Gastrocnemius medialis (tissue), 4 donors: ENCODE data around the gene OR10P1. TPM values are rescaled to one million over a fixed set of nuclear protein-coding genes. Genes with fewer than 3 reads are reported as not detected.

Experiments
- ATAC-seq, 2 donors: fragments of 150-250 bp; one replicate each; pipeline ENCODE4 v1.9.1; 2016
- DNase-seq, 2 donors: peaks; one replicate each; pipeline ENCODE4 v3.0.0-alpha.2; 2019
- H3K27ac ChIP-seq, 4 donors: fragments of 200-600 bp; sonication (generic); 1 replicate in 1 of 4; 2 replicates in 3 of 4; pipeline ENCODE4 v1.5.1; 2016 to 2018; ENCODE audit warnings: mild to moderate bottlenecking in 2 of 4, moderate library complexity in 1 of 4
- H3K27me3 ChIP-seq, 3 donors: fragments of 200-600 bp; sonication (generic) in 2 of 3; 1 replicate in 1 of 3; 2 replicates in 2 of 3; pipeline versions ENCODE4 v1.5.1 to v1.6.0; 2016 to 2019; ENCODE audit warnings: mild to moderate bottlenecking in 1 of 3, moderate library complexity in 1 of 3
- H3K36me3 ChIP-seq, 2 donors: fragments of 200-600 bp; sonication (generic) in 1 of 2; one replicate each; pipeline ENCODE4 v1.5.1; 2017 to 2018
- H3K4me1 ChIP-seq, 2 donors: fragments of 200-600 bp; sonication (generic) in 1 of 2; one replicate each; pipeline ENCODE4 v1.5.1; 2016 to 2017; ENCODE audit warnings: mild to moderate bottlenecking in 2 of 2
- H3K4me3 ChIP-seq, 4 donors: fragments of 200-600 bp; sonication (generic) in 3 of 4; 1 replicate in 1 of 4; 2 replicates in 3 of 4; pipeline ENCODE4 v1.5.1; 2016 to 2019; ENCODE audit warnings: mild to moderate bottlenecking in 2 of 4
- H3K9me3 ChIP-seq, 3 donors: fragments of 200-600 bp; sonication (generic) in 2 of 3; 1 replicate in 1 of 3; 2 replicates in 2 of 3; pipeline ENCODE4 v1.5.1; 2016 to 2019
- POLR2A ChIP-seq, 2 donors: fragments of 450-650 bp; IDR thresholded peaks; one replicate each; pipeline ENCODE4 v1.6.1; 2017; ENCODE audit warnings: antibody characterized with exemption in 2 of 2, mild to moderate bottlenecking in 2 of 2, moderate library complexity in 2 of 2
- in situ Hi-C, 4 donors: fragments of 200-750 bp; cut with MboI; loops; one replicate each; pipeline versions ENCODE4 v1.15.0 to v1.8.0; 2017; ENCODE audit warnings: low sequenced_read_pairs in 4 of 4
- intact Hi-C: fragments of 100-400 bp; cut with DNase I; formaldehyde crosslinking; loops from one replicate; pipeline ENCODE4 v1.15.1; 2023; ENCODE audit warnings: low total_unique reads
- total RNA-seq, 4 donors: library from RNA; depleted of rRNA; stranded (reverse); fragments of >200 nt; gene quantifications; one replicate each; pipeline versions ENCODE4 v1.1.0 to v1.2.3, GENCODE V29; 2016
- TF ChIP-seq, protein P1 (sequence below), 5 experiments: fragments of 450-650 bp in 3 of 5; fragments of 200-600 bp in 2 of 5; sonication (generic) in 2 of 5; IDR thresholded peaks in 4 of 5; conservative IDR thresholded peaks in 1 of 5; 1 replicate in 4 of 5; 2 replicates in 1 of 5; pipeline ENCODE4 v1.5.1; 2016 to 2019; ENCODE audit warnings: antibody characterized with exemption in 5 of 5, mild to moderate bottlenecking in 3 of 5, moderate library complexity in 3 of 5

Gene OR10P1
- total RNA-seq, 4 donors from 2014 or later: not detected

DNA sequence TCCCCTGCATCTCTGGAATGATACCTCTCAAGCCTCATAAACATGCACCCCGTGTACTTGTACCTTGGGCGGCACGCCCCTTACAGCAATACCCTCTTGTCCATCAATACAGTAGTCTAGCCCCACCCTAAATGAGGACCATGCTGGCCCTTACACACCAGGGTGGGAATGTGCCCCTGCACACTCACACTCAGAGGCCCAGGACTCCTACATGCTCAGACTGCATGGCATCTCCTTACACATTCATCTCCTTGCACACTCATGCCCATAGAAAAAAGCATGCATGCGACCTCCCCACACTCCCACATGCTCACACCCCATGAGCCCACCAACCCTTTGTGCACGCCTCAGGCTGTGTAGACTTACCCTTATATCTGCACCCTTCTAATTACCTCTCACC is 49.0 kb downstream of the OR10P1 start:
- Histone ChIP-seq H3K36me3 (peaks cover 0 to 36% of the 10 kb centered on the region in 2 donors), H3K27me3 (no peaks in the 10 kb centered on the region), H3K4me3 (no peak overlapping the region), H3K4me1 (peaks cover 7 to 17% of the 10 kb centered on the region in 2 donors), H3K27ac (no peak overlapping the region), H3K9me3 (no peaks in the 10 kb centered on the region)
- ATAC-seq (no peak), DNase-seq (no peak)
- in situ Hi-C loops: no loop called here
- intact Hi-C loops: loop anchor here (1.0 kb wide), 1 partner anchor 12 kb away; no protein-coding TSS in a partner anchor
- TF ChIP-seq, protein P1, sequence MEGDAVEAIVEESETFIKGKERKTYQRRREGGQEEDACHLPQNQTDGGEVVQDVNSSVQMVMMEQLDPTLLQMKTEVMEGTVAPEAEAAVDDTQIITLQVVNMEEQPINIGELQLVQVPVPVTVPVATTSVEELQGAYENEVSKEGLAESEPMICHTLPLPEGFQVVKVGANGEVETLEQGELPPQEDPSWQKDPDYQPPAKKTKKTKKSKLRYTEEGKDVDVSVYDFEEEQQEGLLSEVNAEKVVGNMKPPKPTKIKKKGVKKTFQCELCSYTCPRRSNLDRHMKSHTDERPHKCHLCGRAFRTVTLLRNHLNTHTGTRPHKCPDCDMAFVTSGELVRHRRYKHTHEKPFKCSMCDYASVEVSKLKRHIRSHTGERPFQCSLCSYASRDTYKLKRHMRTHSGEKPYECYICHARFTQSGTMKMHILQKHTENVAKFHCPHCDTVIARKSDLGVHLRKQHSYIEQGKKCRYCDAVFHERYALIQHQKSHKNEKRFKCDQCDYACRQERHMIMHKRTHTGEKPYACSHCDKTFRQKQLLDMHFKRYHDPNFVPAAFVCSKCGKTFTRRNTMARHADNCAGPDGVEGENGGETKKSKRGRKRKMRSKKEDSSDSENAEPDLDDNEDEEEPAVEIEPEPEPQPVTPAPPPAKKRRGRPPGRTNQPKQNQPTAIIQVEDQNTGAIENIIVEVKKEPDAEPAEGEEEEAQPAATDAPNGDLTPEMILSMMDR (IDR thresholded peaks at IDR 0.05 in 4 of 5, conservative IDR thresholded peaks at IDR 0.05 in 1 of 5): no peak
- TF ChIP-seq POLR2A (IDR thresholded peaks at IDR 0.05): no peak

DNA sequence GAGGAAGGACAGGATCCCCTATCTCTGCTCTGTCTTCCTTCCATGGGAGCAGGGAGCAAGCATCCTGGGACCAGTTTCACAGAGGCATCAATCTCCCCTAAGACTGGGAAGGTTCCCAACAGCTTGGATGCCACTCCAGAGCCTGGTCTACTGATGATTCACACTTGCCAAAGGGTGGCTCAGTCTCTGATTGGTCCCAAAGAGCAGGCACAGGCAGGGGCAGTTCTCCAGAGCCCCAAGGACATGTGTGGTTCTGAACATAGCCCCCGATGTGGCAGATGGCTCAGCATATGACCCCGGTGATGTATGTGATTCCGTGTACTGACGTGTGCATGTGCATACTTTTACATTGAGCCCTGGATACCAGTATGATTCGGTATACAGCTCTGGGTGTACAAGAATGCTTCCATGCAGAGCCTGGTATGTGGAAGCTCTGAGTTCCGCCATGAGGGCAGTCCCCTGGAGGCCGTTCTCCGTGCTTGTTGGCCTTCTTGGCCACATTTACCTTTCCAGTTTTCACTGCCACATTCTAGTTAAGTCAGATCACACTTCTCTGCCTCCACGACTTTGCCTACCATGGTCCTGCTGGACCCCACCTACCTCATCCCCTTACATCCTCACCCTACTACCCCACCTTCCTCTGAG is 49.8 kb downstream of the OR10P1 start:
- H3K36me3 ChIP-seq: peaks cover 0 to 42% of the 10 kb centered on the region in 2 donors
- H3K27me3 ChIP-seq: no peaks in the 10 kb centered on the region
- DNase-seq (no peak), ATAC-seq (no peak)
- H3K9me3 ChIP-seq: no peaks in the 10 kb centered on the region
- intact Hi-C loops: loop anchor here (1.0 kb wide), 1 partner anchor 11 kb away; no protein-coding TSS in a partner anchor
- H3K4me3 ChIP-seq: no peak overlapping the region
- in situ Hi-C loops: no loop called here
- TF ChIP-seq, protein P1 (IDR thresholded peaks at IDR 0.05 in 4 of 5, conservative IDR thresholded peaks at IDR 0.05 in 1 of 5): no peak
- TF ChIP-seq POLR2A (IDR thresholded peaks at IDR 0.05): no peak
- peaks cover 4 to 10% of the 10 kb centered on the region in 2 donors for H3K4me1 ChIP-seq
- H3K27ac ChIP-seq: no peak overlapping the region

Other genes with a start within 250 kb of the OR10P1 start
- gene OR6C65, start 236.4 kb upstream of the OR10P1 start, total RNA-seq: not detected
- not detected for gene OR6C76, start 210.6 kb upstream of the OR10P1 start, total RNA-seq
- not detected for gene OR6C2, start 192.8 kb upstream of the OR10P1 start, total RNA-seq
- not detected for gene OR6C70, start 166.8 kb upstream of the OR10P1 start, total RNA-seq
- gene OR6C68, start 144.5 kb upstream of the OR10P1 start, total RNA-seq: not detected
- not detected for gene OR6C4, start 87.3 kb upstream of the OR10P1 start, total RNA-seq
- not detected for gene OR2AP1, start 64.4 kb upstream of the OR10P1 start, total RNA-seq
- 100 to 1,000 TPM in 2 of 4 donors, 10 to 100 TPM in 2; 69.7 to 206 (median 92.0) TPM for gene ITGA7, start 71.0 kb downstream of the OR10P1 start, total RNA-seq
- gene BLOC1S1, start 79.2 kb downstream of the OR10P1 start, total RNA-seq: 100 to 1,000 TPM; 255 to 434 (median 300) TPM
- 10 to 100 TPM in 1 of 4 donors, 1 to 10 TPM in 3; 3.8 to 10.3 (median 7.5) TPM for gene RDH5, start 83.5 kb downstream of the OR10P1 start, total RNA-seq
- 1,000 to 10,000 TPM in 1 of 4 donors, 100 to 1,000 TPM in 3; 423 to 1,107 (median 634) TPM for gene CD63, start 92.1 kb downstream of the OR10P1 start, total RNA-seq
- gene GDF11, start 106.2 kb downstream of the OR10P1 start, total RNA-seq: 1 to 10 TPM in 2 of 4 donors, under 1 TPM in 2; 0.17 to 4.4 (median 1.1) TPM
- gene SARNP, start 180.8 kb downstream of the OR10P1 start, total RNA-seq: 10 to 100 TPM; 46.5 to 66.2 (median 62.8) TPM
- gene ORMDL2, start 181.1 kb downstream of the OR10P1 start, total RNA-seq: 10 to 100 TPM in 3 of 4 donors, 1 to 10 TPM in 1; 6.6 to 23.1 (median 12.1) TPM
- 10 to 100 TPM; 11.9 to 21.7 (median 19.8) TPM for gene DNAJC14, start 192.7 kb downstream of the OR10P1 start, total RNA-seq
- 1 to 10 TPM in 2 of 4 donors, under 1 TPM in 2; 0.44 to 3.1 (median 1.8) TPM for gene MMP19, start 206.0 kb downstream of the OR10P1 start, total RNA-seq